Measurements from ENCODE around the gene RNF182.

- no peak for TF ChIP-seq POLR2A (IDR thresholded peaks at IDR 0.05; ENCODE audit: low read depth, low read length)
- TF ChIP-seq POLR2AphosphoS5 (IDR thresholded peaks at IDR 0.05; ENCODE audit: low read depth, low read length) = no peak
- no peak for TF ChIP-seq TAF1 (IDR thresholded peaks at IDR 0.05; ENCODE audit: borderline replicate concordance, low read depth, low read length)
These were observed 61.0 kb downstream of the RNF182 start for GRCh38 chr6:13985663-13986325.

All from GM12892 (cell line).